NCI-H2107 treated with DMSO at 0.1 percent for 48 hours (cell line): ENCODE data around the gene WDR72.
"Not testable (repeated sequence)": the region's sequence is repeated elsewhere in the genome, so short reads cannot be mapped to it uniquely, and the experiment has no call there.

Experiments used
- DNase-seq: peaks from one replicate; lab custom pipeline; 2025; ENCODE audit not compliant: unreplicated experiment; lab: John Stamatoyannopoulos, UW

The WDR72 gene

GRCh38 chr15:53759411-53759931, at the start of gene WDR72:
WDR72 (minus strand) TSS chr15:53759663; CDS start chr15:53733149, 26,514 bp downstream.
- no peak for DNase-seq

- DNase-seq = no peak
These were observed 48.7 kb upstream of the WDR72 start for GRCh38 chr15:53808058-53808706.

GRCh38 chr15:53807501-53807900, 48.0 kb upstream of the WDR72 start:
- no peak for DNase-seq

- no peak for DNase-seq
These were observed 43.2 kb upstream of the WDR72 start for GRCh38 chr15:53802672-53803071.

- no peak for DNase-seq
These were observed 32.1 kb upstream of the WDR72 start for GRCh38 chr15:53791581-53791980.

- no peak for DNase-seq
These were observed 30.4 kb upstream of the WDR72 start for GRCh38 chr15:53789654-53790375.

GRCh38 chr15:53786401-53786800, 26.9 kb upstream of the WDR72 start:
- DNase-seq = no peak

- not testable (repeated sequence) for DNase-seq
These were observed 25.8 kb upstream of the WDR72 start for GRCh38 chr15:53785241-53785640.

GRCh38 chr15:53762916-53763315, 3.5 kb upstream of the WDR72 start:
- no peak for DNase-seq

- DNase-seq = peak; percentile 78
These were observed 1.1 kb downstream of the WDR72 start for GRCh38 chr15:53758412-53758811.

- no peak for DNase-seq
These were observed 1.6 kb downstream of the WDR72 start for GRCh38 chr15:53757906-53758305.

- DNase-seq = no peak
These were observed 5.7 kb downstream of the WDR72 start for GRCh38 chr15:53753813-53754212.

GRCh38 chr15:53752406-53752805, 7.1 kb downstream of the WDR72 start:
- no peak for DNase-seq

- no peak for DNase-seq
These were observed 11.9 kb downstream of the WDR72 start for GRCh38 chr15:53747501-53748068.

- no peak for DNase-seq
These were observed 13.4 kb downstream of the WDR72 start for GRCh38 chr15:53746101-53746500.

- DNase-seq = no peak
These were observed 19.8 kb downstream of the WDR72 start for GRCh38 chr15:53739651-53740050.

GRCh38 chr15:53739187-53739586, 20.3 kb downstream of the WDR72 start:
- no peak for DNase-seq

GRCh38 chr15:53721334-53722087, 38.0 kb downstream of the WDR72 start:
- DNase-seq = no peak

GRCh38 chr15:53716909-53717876, 42.3 kb downstream of the WDR72 start:
- no peak for DNase-seq

GRCh38 chr15:53713218-53713617, 46.2 kb downstream of the WDR72 start:
- no peak for DNase-seq
